K562 (cell line): Measurements from ENCODE around the gene CERS6. TPM values are rescaled to one million over a fixed set of nuclear protein-coding genes. Genes with fewer than 3 reads are reported as not detected.

Experiments used
- ATAC-seq: fragments of 200-7000 bp; cut with Tn5 transposase; 3 replicates; pipeline ENCODE4 v1.9.1; 2020; ENCODE audit warnings: moderate library complexity
- BruUV-seq: library from RNA; stranded (reverse); fragments of 400-500 nt; replicated peaks from 2 replicates; lab custom pipeline; 2021; lab: Mats Ljungman, UMichigan
- CTCF ChIA-PET: fragments of 300-600 bp; formaldehyde crosslinking; extraction: SDS; loops from one replicate; lab custom pipeline; 2021; ENCODE audit warnings: low intra/inter-chr PET ratio; lab: Yijun Ruan, JAX
- POLR2A ChIA-PET: fragments of 300-600, 350-650 bp; sonication (Branson Sonifier 250); formaldehyde crosslinking; extraction: SDS; loops from one replicate; lab custom pipeline; 2021; ENCODE audit warnings: antibody characterized with exemption, inconsistent platforms; lab: Yijun Ruan, JAX
- DNase-seq, 4 experiments: peaks; one replicate each; pipeline versions ENCODE4 v3.0.0 to v3.0.0-alpha.2; 2011 to 2018; ENCODE audit warnings: low spot score in 3 of 4, mixed read lengths in 3 of 4; ENCODE audit errors: extremely low read depth in 1 of 4
- FAIRE-seq: peaks from 2 replicates; lab custom pipeline; 2011; peaks lifted over from hg19 to GRCh38; lab: Jason Lieb, UNC
- H2AFZ ChIP-seq: 2 replicates; pipeline ENCODE4 v1.6.0; 2011; ENCODE audit warnings: low read depth, low read length, control low read depth, inconsistent platforms
- H3K27ac ChIP-seq: fragments of 200-600 bp; 3 replicates; pipeline ENCODE4 v1.8.0; 2011; ENCODE audit warnings: low read depth, mild to moderate bottlenecking, control low read depth, inconsistent platforms, low read length, moderate library complexity, mixed read lengths; ENCODE audit errors: extremely low read depth
- H3K27me3 ChIP-seq, 2 experiments: fragments of 300-600 bp in 1 of 2; 2 replicates in 1 of 2; 3 replicates in 1 of 2; pipeline versions ENCODE4 v1.6.0 to v1.8.0; 2011; ENCODE audit warnings: inconsistent platforms in 2 of 2, low read length in 2 of 2, mild to moderate bottlenecking in 1 of 2, mixed read lengths in 1 of 2, moderate library complexity in 1 of 2; ENCODE audit not compliant: control insufficient read depth in 2 of 2, insufficient read depth in 2 of 2
- H3K36me3 ChIP-seq: fragments of 300-600 bp; 3 replicates; pipeline ENCODE4 v1.8.0; 2011; ENCODE audit warnings: mild to moderate bottlenecking, low read length, inconsistent platforms; ENCODE audit not compliant: control insufficient read depth, insufficient read depth
- H3K4me1 ChIP-seq, 2 experiments: fragments of 200-600 bp in 1 of 2; replicated peaks in 1 of 2; 2 replicates in 1 of 2; 3 replicates in 1 of 2; pipeline versions ENCODE4 v1.5.1 to v1.8.0; 2011; ENCODE audit warnings: inconsistent platforms in 2 of 2, low read length in 2 of 2, mild to moderate bottlenecking in 1 of 2, mixed read lengths in 1 of 2, moderate library complexity in 1 of 2; ENCODE audit not compliant: control insufficient read depth in 2 of 2, insufficient read depth in 2 of 2
- H3K4me2 ChIP-seq: 2 replicates; pipeline ENCODE4 v1.6.1; 2011; ENCODE audit warnings: low read length, control low read depth, inconsistent platforms, mixed read lengths; ENCODE audit not compliant: insufficient read depth
- H3K4me3 ChIP-seq: fragments of 200-600 bp; sonication (generic), shearing (Covaris generic); 2 replicates; pipeline ENCODE4 v1.5.1; 2016; ENCODE audit warnings: control low read depth, inconsistent platforms
- H3K79me2 ChIP-seq: fragments of 200-600 bp; 3 replicates; pipeline ENCODE4 v1.8.0; 2011; ENCODE audit warnings: low read length, inconsistent platforms; ENCODE audit not compliant: control insufficient read depth, insufficient read depth
- H3K9ac ChIP-seq, 2 experiments: 2 replicates each; pipeline versions ENCODE4 v1.6.0 to v1.6.1; 2011; ENCODE audit warnings: low read depth in 2 of 2, low read length in 2 of 2, control low read depth in 1 of 2, inconsistent platforms in 1 of 2, mild to moderate bottlenecking in 1 of 2, mixed read lengths in 1 of 2; ENCODE audit not compliant: insufficient read depth in 1 of 2
- H3K9me1 ChIP-seq: one replicate; pipeline ENCODE4 v1.6.0; 2011; ENCODE audit warnings: inconsistent platforms, mild to moderate bottlenecking, low read length, moderate library complexity; ENCODE audit not compliant: control insufficient read depth, insufficient read depth
- H3K9me3 ChIP-seq: replicated peaks from 2 replicates; pipeline ENCODE4 v1.5.1; 2011; ENCODE audit warnings: low read depth, low read length, inconsistent platforms; ENCODE audit not compliant: control insufficient read depth, insufficient read depth
- H4K20me1 ChIP-seq: replicated peaks from 2 replicates; pipeline ENCODE4 v1.6.1; 2011; ENCODE audit warnings: low read length, inconsistent platforms, mixed read lengths; ENCODE audit not compliant: control insufficient read depth, insufficient read depth
- CGGBP1 ChIP-seq: fragments of 250-450 bp; sonication (Bioruptor Pico); IDR thresholded peaks from 2 replicates; pipeline ENCODE4 v1.9.0; 2021; ENCODE audit warnings: mild to moderate bottlenecking
- EGR1 ChIP-seq: fragments of 450-650 bp; conservative IDR thresholded peaks from 2 replicates; pipeline ENCODE4 v1.6.1; 2017; ENCODE audit warnings: mild to moderate bottlenecking
- FOSL1 ChIP-seq: fragments of 200-800 bp; sonication (Bioruptor generic); conservative IDR thresholded peaks from 2 replicates; pipeline ENCODE4 v1.6.1; 2016; ENCODE audit warnings: missing genetic modification characterization, missing compliant biosample characterization
- KDM1A ChIP-seq, 2 experiments: fragments of 450-650 bp; IDR thresholded peaks; 2 replicates each; pipeline ENCODE4 v1.6.1; 2016; ENCODE audit warnings: mild to moderate bottlenecking in 2 of 2
- RAD21 ChIP-seq, 2 experiments: fragments of 250-450 bp in 1 of 2; fragments of 450-650 bp in 1 of 2; sonication (Bioruptor Pico) in 1 of 2; formaldehyde crosslinking in 1 of 2; IDR thresholded peaks in 1 of 2; conservative IDR thresholded peaks in 1 of 2; 2 replicates each; pipeline versions ENCODE4 v1.4.0 to v1.8.0; 2020 to 2022; ENCODE audit warnings: mild to moderate bottlenecking in 2 of 2, moderate library complexity in 1 of 2
- SAFB2 ChIP-seq: fragments of 200-400 bp; formaldehyde crosslinking; IDR thresholded peaks from 2 replicates; pipeline ENCODE4 v1.6.1; 2018; ENCODE audit warnings: borderline replicate concordance, low read length, low read depth, moderate library complexity; ENCODE audit not compliant: severe bottlenecking
- SPI1 ChIP-seq: IDR thresholded peaks from 2 replicates; pipeline ENCODE4 v1.6.1; 2011; ENCODE audit warnings: low read depth, low read length, control low read depth, borderline replicate concordance
- ZNF124 ChIP-seq: sonication (generic); formaldehyde crosslinking; IDR thresholded peaks from 2 replicates; pipeline ENCODE4 v1.8.1; 2022; ENCODE audit warnings: missing genetic modification reagents
- ZNF384 ChIP-seq: IDR thresholded peaks from 2 replicates; pipeline ENCODE4 v1.6.1; 2012; ENCODE audit warnings: low read depth, low read length, improper control_type of control experiment
- ZNF707 ChIP-seq: fragments of 250-450 bp; sonication (Bioruptor Pico); conservative IDR thresholded peaks from 2 replicates; pipeline ENCODE4 v1.8.0; 2022; ENCODE audit warnings: inconsistent platforms, mild to moderate bottlenecking, moderate library complexity
- WGBS: fragments of 100-300 bp; shearing (Covaris generic); methylation state at CpG from one replicate; pipeline ENCODE4 v1.1.6; 2016; ENCODE audit warnings: low coverage, mixed read lengths; ENCODE audit not compliant: insufficient coverage; ENCODE audit errors: missing lambda C conversion rate; 5-methylcytosine and 5-hydroxymethylcytosine counted together
- in situ Hi-C: fragments of 300-500 bp; cut with MboI; formaldehyde crosslinking; loops from 4 replicates; pipeline ENCODE4 v1.15.0; 2018; ENCODE audit warnings: inconsistent platforms, mixed read lengths
- intact Hi-C: fragments of 100-400 bp; cut with micrococcal nuclease; formaldehyde crosslinking; loops from 2 replicates; pipeline ENCODE4 v1.14.2; 2022
- polyA plus RNA-seq, 8 experiments: library from polyadenylated mRNA; depleted of rRNA in 4 of 8; stranded (reverse) in 5 of 8; unstranded in 3 of 8; fragments of >200 nt; fragmentation: Nextera tagmentation in 2 of 8; fragmentation: Illumina TruSeq in 1 of 8; extraction: Ambion mirVana in 2 of 8; extraction: Trizol in 1 of 8; gene quantifications; 2 replicates each; pipeline versions ENCODE4 v1.2.1 to v1.2.3, GENCODE V29; 2011 to 2014; ENCODE audit warnings: inconsistent platforms in 1 of 8, missing spikeins in 1 of 8
- total RNA-seq, 7 experiments: library from RNA; depleted of rRNA in 6 of 7; stranded (reverse); fragments of >200 nt in 6 of 7; fragmentation: Illumina TruSeq in 2 of 7; extraction: Trizol in 2 of 7; gene quantifications; 2 replicates each; pipeline versions ENCODE4 v1.2.1 to v1.2.3, GENCODE V29; 2011 to 2021; ENCODE audit warnings: low replicate concordance in 1 of 7

The CERS6 gene
- total and polyA plus RNA-seq, 9 of the 15 experiments (the other 6 are each of a cell fraction or from before 2014, with no cell fraction given): 1.6 to 13.6 (median 11.4) TPM

GRCh38 chr2:168574856-168575630 is 119.0 kb downstream of the CERS6 start:
- no peak for ATAC-seq
- H2AFZ ChIP-seq: no peak overlapping the region
- DNase-seq: no peak
- no peak overlapping the region for H3K27ac ChIP-seq
- BruUV-seq: no TSS peak
- WGBS: 41% methylated on average over 4 of the region's 4 CpGs
- no peaks in the 10 kb centered on the region for H3K9me1 ChIP-seq
- in situ Hi-C loops (no loop called here), intact Hi-C loops (no loop called here)
- 0 out of 5 replicates have a peak, but pooled peaks cover 0 to 7% of the 10 kb centered on the region in 2 experiments for H3K4me1 ChIP-seq
- ChIA-PET CTCF (interaction anchor here (0.6 kb wide), 1 partner anchor 585 kb away, joined by 4 read pairs; no protein-coding TSS in a partner anchor), POLR2A (interaction anchor here (0.9 kb wide), 1 partner anchor 17 kb away, joined by 5 read pairs; no protein-coding TSS in a partner anchor)
- no peaks in the 10 kb centered on the region for H3K79me2 ChIP-seq
- H3K9me3 ChIP-seq: no peaks in the 10 kb centered on the region
- no peaks in the 10 kb centered on the region for H3K36me3 ChIP-seq
- FAIRE-seq: no peak
- H3K27me3 ChIP-seq: no peaks in the 10 kb centered on the region; a peak in 1 of 5 replicates
- H3K4me3 ChIP-seq: no peak overlapping the region
- no peak overlapping the region for H3K4me2 ChIP-seq
- TF ChIP-seq EGR1 (no peak), SPI1 (peak; percentile 58; the same call in 1 of the 2 replicates)
- no peaks in the 10 kb centered on the region for H4K20me1 ChIP-seq
- no peak overlapping the region for H3K9ac ChIP-seq

GRCh38 chr2:168577885-168578284 is 121.8 kb downstream of the CERS6 start:
- no TSS peak for BruUV-seq
- Histone ChIP-seq H2AFZ (no peak overlapping the region), H3K36me3 (no peaks in the 10 kb centered on the region), H3K9me1 (no peaks in the 10 kb centered on the region), H4K20me1 (no peaks in the 10 kb centered on the region), H3K27ac (no peak overlapping the region), H3K9me3 (no peaks in the 10 kb centered on the region), H3K9ac (no peak overlapping the region), H3K4me1 (0 out of 5 replicates have a peak, but pooled peaks cover 0 to 7% of the 10 kb centered on the region in 2 experiments), H3K79me2 (no peaks in the 10 kb centered on the region), H3K4me3 (no peak overlapping the region), H3K4me2 (no peak overlapping the region), H3K27me3 (no peaks in the 10 kb centered on the region; a peak in 1 of 5 replicates)
- FAIRE-seq (no peak), ATAC-seq (peak; percentile 50), DNase-seq (peak in 1 of 4 experiments; percentile 22)
- no peak for TF ChIP-seq SAFB2
- peak; percentile 84 for TF ChIP-seq ZNF707 (CRISPR knock-in tag)
- TF ChIP-seq CGGBP1 (CRISPR knock-in tag): no peak
- peak; percentile 63 for TF ChIP-seq ZNF384
- no peak for TF ChIP-seq KDM1A (IDR thresholded peaks at IDR 0.05)
- TF ChIP-seq RAD21 (CRISPR knock-in tag; conservative IDR thresholded peaks at IDR 0.05 in 1 of 2, IDR thresholded peaks at IDR 0.05 in 1 of 2): peak in 1 of 2 experiments; percentile 14; a peak in 1 of 4 replicates
- 0 out of 2 replicates have a peak, but pooled peaks have one; percentile 25 for TF ChIP-seq ZNF124
- TF ChIP-seq FOSL1 (tag): peak; percentile 55
- WGBS: 30% methylated on average over 5 of the region's 5 CpGs
- intact Hi-C loops: no loop called here
- ChIA-PET CTCF (interaction anchor here (0.6 kb wide), 1 partner anchor 343 kb away, joined by 3 read pairs; no protein-coding TSS in a partner anchor), POLR2A (interaction anchor here (0.5 to 0.7 kb wide), 2 partner anchors 12 to 54 kb away, joined by 3 read pairs; no protein-coding TSS in a partner anchor)
- in situ Hi-C loops: no loop called here
